H1 (cell line): ENCODE data around the gene PIAS2. TPM values are rescaled to one million over a fixed set of nuclear protein-coding genes. Genes with fewer than 3 reads are reported as not detected.
A peak's percentile ranks its signal among the peaks of the same experiment; 100 is the strongest.

Source experiments
- CTCF ChIA-PET: fragments of 300-600 bp; sonication (Branson Sonifier 250); formaldehyde crosslinking; loops from one replicate; lab custom pipeline; 2021; ENCODE audit not compliant: partially characterized antibody; lab: Charles Lee
- POLR2A ChIA-PET: fragments of 300-600 bp; sonication (Branson Sonifier 250); formaldehyde crosslinking; loops from one replicate; lab custom pipeline; 2021; ENCODE audit warnings: inconsistent platforms; ENCODE audit not compliant: partially characterized antibody; lab: Charles Lee
- DNase-seq, 2 experiments: peaks; one replicate each; pipeline versions ENCODE4 v3.0.0 to v3.0.0-alpha.2; 2010 to 2022; ENCODE audit warnings: low spot score in 2 of 2, low read depth in 1 of 2, mixed read lengths in 1 of 2
- FAIRE-seq: peaks from 2 replicates; lab custom pipeline; 2011; peaks lifted over from hg19 to GRCh38; lab: Jason Lieb, UNC
- H2AFZ ChIP-seq: 2 replicates; pipeline ENCODE4 v1.8.1; 2012; ENCODE audit warnings: low read length, inconsistent platforms
- H2AK5ac ChIP-seq: 2 replicates; pipeline ENCODE4 v1.6.1; 2013; ENCODE audit warnings: low read depth, low read length
- H2BK120ac ChIP-seq: replicated peaks from 2 replicates; pipeline ENCODE3; 2013; ENCODE audit warnings: low read depth, low read length, inconsistent platforms
- H2BK12ac ChIP-seq: 2 replicates; pipeline ENCODE4 v1.6.1; 2013; ENCODE audit warnings: low read depth, low read length
- H2BK15ac ChIP-seq: 2 replicates; pipeline ENCODE4 v1.6.1; 2013; ENCODE audit warnings: low read length
- H2BK20ac ChIP-seq: 2 replicates; pipeline ENCODE4 v1.6.1; 2013; ENCODE audit warnings: low read length
- H2BK5ac ChIP-seq: 2 replicates; pipeline ENCODE4 v1.6.1; 2013; ENCODE audit warnings: low read depth, low read length
- H3K14ac ChIP-seq: 2 replicates; pipeline ENCODE4 v1.6.1; 2013; ENCODE audit warnings: inconsistent platforms; ENCODE audit not compliant: insufficient read length
- H3K18ac ChIP-seq: 2 replicates; pipeline ENCODE4 v1.6.1; 2013; ENCODE audit warnings: low read length; ENCODE audit errors: extremely low read depth
- H3K23ac ChIP-seq: 2 replicates; pipeline ENCODE4 v1.6.1; 2013; ENCODE audit warnings: inconsistent platforms; ENCODE audit not compliant: insufficient read length
- H3K23me2 ChIP-seq: 2 replicates; pipeline ENCODE4 v1.6.1; 2013; ENCODE audit warnings: low read depth, low read length
- H3K27ac ChIP-seq: 2 replicates; pipeline ENCODE4 v1.6.1; 2011; ENCODE audit warnings: low read depth, low read length, inconsistent platforms
- H3K27me3 ChIP-seq, 4 experiments: replicated peaks in 1 of 4; 1 replicate in 1 of 4; 2 replicates in 3 of 4; pipeline versions ENCODE4 v1.6.1 to v1.8.1; 2011 to 2013; ENCODE audit warnings: low read length in 3 of 4, mild to moderate bottlenecking in 3 of 4, inconsistent platforms in 2 of 4, mixed read lengths in 2 of 4, moderate library complexity in 1 of 4; ENCODE audit not compliant: control insufficient read depth in 3 of 4, insufficient read depth in 3 of 4; ENCODE audit errors: extremely low read depth in 1 of 4
- H3K36me3 ChIP-seq, 4 experiments: 2 replicates each; pipeline versions ENCODE4 v1.6.1 to v1.8.1; 2011 to 2013; ENCODE audit warnings: mild to moderate bottlenecking in 4 of 4, low read length in 3 of 4, moderate library complexity in 2 of 4, control low read depth in 1 of 4, inconsistent platforms in 1 of 4; ENCODE audit not compliant: insufficient read depth in 4 of 4, control insufficient read depth in 2 of 4
- H3K4ac ChIP-seq: replicated peaks from 2 replicates; pipeline ENCODE3; 2013; ENCODE audit warnings: low read length, low read depth, mixed read lengths, inconsistent platforms; ENCODE audit not compliant: insufficient read length
- H3K4me1 ChIP-seq, 4 experiments: replicated peaks in 1 of 4; 1 replicate in 1 of 4; 2 replicates in 3 of 4; pipeline versions ENCODE4 v1.6.1 to v1.8.1; 2011 to 2013; ENCODE audit warnings: low read length in 3 of 4, inconsistent platforms in 2 of 4, mixed read lengths in 1 of 4; ENCODE audit not compliant: insufficient read depth in 4 of 4, control insufficient read depth in 3 of 4
- H3K4me2 ChIP-seq, 2 experiments: 2 replicates each; pipeline versions ENCODE4 v1.6.1 to v1.8.1; 2011 to 2013; ENCODE audit warnings: low read depth in 2 of 2, low read length in 2 of 2, control low read depth in 1 of 2, inconsistent platforms in 1 of 2, mild to moderate bottlenecking in 1 of 2; ENCODE audit not compliant: insufficient read depth in 1 of 2
- H3K4me3 ChIP-seq, 4 experiments: fragments of 200-600, 300-600 bp in 1 of 4; sonication (generic), shearing (Covaris generic), sonication (Bioruptor Twin) in 1 of 4; 2 replicates each; pipeline versions ENCODE4 v1.5.1 to v1.8.1; 2011 to 2016; ENCODE audit warnings: low read length in 4 of 4, low read depth in 3 of 4, control low read depth in 2 of 4, inconsistent platforms in 2 of 4, mild to moderate bottlenecking in 2 of 4, mixed read lengths in 1 of 4, moderate library complexity in 1 of 4; ENCODE audit not compliant: insufficient read depth in 2 of 4; ENCODE audit errors: extremely low read depth in 1 of 4
- H3K56ac ChIP-seq: replicated peaks from 2 replicates; pipeline ENCODE3; 2013; ENCODE audit warnings: low read depth, mild to moderate bottlenecking, mixed read lengths, low read length, inconsistent platforms; ENCODE audit not compliant: insufficient read length
- H3K79me1 ChIP-seq: 2 replicates; pipeline ENCODE4 v1.6.1; 2013; ENCODE audit warnings: low read depth, low read length, control low read depth
- H3K79me2 ChIP-seq, 2 experiments: 2 replicates each; pipeline versions ENCODE4 v1.6.1 to v1.8.1; 2012 to 2013; ENCODE audit warnings: low read length in 2 of 2, mild to moderate bottlenecking in 2 of 2, inconsistent platforms in 1 of 2; ENCODE audit not compliant: insufficient read depth in 2 of 2, control insufficient read depth in 1 of 2
- H3K9ac ChIP-seq, 4 experiments: replicated peaks in 1 of 4; 1 replicate in 1 of 4; 2 replicates in 3 of 4; pipeline versions ENCODE4 v1.6.1 to v1.8.1; 2011 to 2013; ENCODE audit warnings: low read depth in 3 of 4, low read length in 3 of 4, control low read depth in 2 of 4, mild to moderate bottlenecking in 2 of 4, moderate library complexity in 2 of 4, inconsistent platforms in 1 of 4; ENCODE audit errors: extremely low read depth in 1 of 4
- H3K9me3 ChIP-seq, 2 experiments: 2 replicates each; pipeline versions ENCODE4 v1.6.1 to v1.8.1; 2012 to 2013; ENCODE audit warnings: mild to moderate bottlenecking in 2 of 2, moderate library complexity in 2 of 2, control low read depth in 1 of 2, inconsistent platforms in 1 of 2, low read depth in 1 of 2, low read length in 1 of 2, mixed read lengths in 1 of 2; ENCODE audit not compliant: insufficient read depth in 2 of 2
- H4K20me1 ChIP-seq, 2 experiments: replicated peaks in 1 of 2; 2 replicates each; pipeline versions ENCODE3 to v1.8.1; 2011 to 2013; ENCODE audit warnings: inconsistent platforms in 2 of 2, low read length in 2 of 2, mild to moderate bottlenecking in 1 of 2; ENCODE audit not compliant: insufficient read depth in 2 of 2, control insufficient read depth in 1 of 2
- H4K5ac ChIP-seq: 2 replicates; pipeline ENCODE4 v1.6.1; 2013; ENCODE audit warnings: low read length, low read depth, mixed read lengths, inconsistent platforms; ENCODE audit not compliant: insufficient read length
- H4K8ac ChIP-seq: 2 replicates; pipeline ENCODE4 v1.8.0; 2013; ENCODE audit warnings: mild to moderate bottlenecking, moderate library complexity, low read length, inconsistent platforms; ENCODE audit not compliant: insufficient read depth; ENCODE audit errors: extremely low read depth
- H4K91ac ChIP-seq: replicated peaks from 2 replicates; pipeline ENCODE3; 2013; ENCODE audit warnings: low read length, mixed read lengths, inconsistent platforms; ENCODE audit not compliant: insufficient read length
- BCL11A ChIP-seq, 2 experiments: IDR thresholded peaks; one replicate each; pipeline ENCODE4 v1.6.1; 2011; ENCODE audit warnings: low read depth in 2 of 2, low read length in 2 of 2, mild to moderate bottlenecking in 2 of 2
- CHD2 ChIP-seq: IDR thresholded peaks from 2 replicates; pipeline ENCODE4 v1.6.1; 2012; ENCODE audit warnings: low read length, improper control_type of control experiment
- E2F6 ChIP-seq: IDR thresholded peaks from 2 replicates; pipeline ENCODE4 v1.6.1; 2012; ENCODE audit warnings: inconsistent platforms
- HDAC6 ChIP-seq: IDR thresholded peaks from one replicate; pipeline ENCODE4 v1.7.1; 2012; ENCODE audit warnings: low read depth, mild to moderate bottlenecking, inconsistent platforms, low read length, moderate library complexity
- JUN ChIP-seq: IDR thresholded peaks from 2 replicates; pipeline ENCODE4 v1.6.1; 2011; ENCODE audit warnings: low read depth, mild to moderate bottlenecking, improper control_type of control experiment, low read length
- NANOG ChIP-seq: IDR thresholded peaks from 2 replicates; pipeline ENCODE4 v1.6.1; 2011; ENCODE audit warnings: low read length, low read depth, mild to moderate bottlenecking, inconsistent platforms; ENCODE audit not compliant: insufficient read depth, poor library complexity, severe bottlenecking
- PHF8 ChIP-seq: fragments of 200-600 bp; sonication (generic); conservative IDR thresholded peaks from 2 replicates; pipeline ENCODE4 v1.7.1; 2012; ENCODE audit warnings: low read depth, mild to moderate bottlenecking, inconsistent platforms, low read length, moderate library complexity
- SIN3A ChIP-seq, 2 experiments: IDR thresholded peaks in 1 of 2; conservative IDR thresholded peaks in 1 of 2; 2 replicates each; pipeline ENCODE4 v1.6.1; 2011 to 2012; ENCODE audit warnings: low read length in 2 of 2, improper control_type of control experiment in 1 of 2, low read depth in 1 of 2, mild to moderate bottlenecking in 1 of 2
- WGBS, 2 experiments: shearing (Covaris generic) in 1 of 2; methylation state at CpG; one replicate each; pipeline versions ENCODE4 v1.1.6 to v1.1.7; 2013 to 2015; ENCODE audit warnings: low lambda C conversion rate in 2 of 2, mixed read lengths in 2 of 2, inconsistent platforms in 1 of 2, low coverage in 1 of 2, missing lambda C conversion rate in 1 of 2; ENCODE audit not compliant: insufficient replicate concordance in 2 of 2, insufficient coverage in 1 of 2, insufficient read length in 1 of 2; ENCODE audit errors: extremely low coverage in 1 of 2, missing lambda C conversion rate in 1 of 2; 5-methylcytosine and 5-hydroxymethylcytosine counted together
- polyA plus RNA-seq, 7 experiments: library from polyadenylated mRNA; depleted of rRNA in 3 of 7; stranded (reverse) in 5 of 7; unstranded in 2 of 7; fragments of >200 nt in 5 of 7; fragments of 200-250 nt in 2 of 7; gene quantifications; 1 replicate in 5 of 7; 2 replicates in 1 of 7; 4 replicates in 1 of 7; pipeline versions ENCODE4 v1.2.1 to v1.2.3, GENCODE V29; 2011 to 2013; ENCODE audit warnings: missing spikeins in 2 of 7, mixed read lengths in 2 of 7
- total RNA-seq: library from RNA; stranded (reverse); fragmentation: NEBNext Ultra II Directional; extraction: Animal tissue kit (Norgen Biotek cat#: 25700); gene quantifications from 2 replicates; pipeline ENCODE4 v1.2.1, GENCODE V29; 2021
- TF ChIP-seq, protein P1 (sequence below): IDR thresholded peaks from 2 replicates; pipeline ENCODE4 v1.6.1; 2012; ENCODE audit warnings: low read length, inconsistent platforms

Gene PIAS2
- total and polyA plus RNA-seq, 2 of the 8 experiments (the other 6 are each of a cell fraction or from before 2014, with no cell fraction given) = 20.1 to 53.9 TPM

DNA sequence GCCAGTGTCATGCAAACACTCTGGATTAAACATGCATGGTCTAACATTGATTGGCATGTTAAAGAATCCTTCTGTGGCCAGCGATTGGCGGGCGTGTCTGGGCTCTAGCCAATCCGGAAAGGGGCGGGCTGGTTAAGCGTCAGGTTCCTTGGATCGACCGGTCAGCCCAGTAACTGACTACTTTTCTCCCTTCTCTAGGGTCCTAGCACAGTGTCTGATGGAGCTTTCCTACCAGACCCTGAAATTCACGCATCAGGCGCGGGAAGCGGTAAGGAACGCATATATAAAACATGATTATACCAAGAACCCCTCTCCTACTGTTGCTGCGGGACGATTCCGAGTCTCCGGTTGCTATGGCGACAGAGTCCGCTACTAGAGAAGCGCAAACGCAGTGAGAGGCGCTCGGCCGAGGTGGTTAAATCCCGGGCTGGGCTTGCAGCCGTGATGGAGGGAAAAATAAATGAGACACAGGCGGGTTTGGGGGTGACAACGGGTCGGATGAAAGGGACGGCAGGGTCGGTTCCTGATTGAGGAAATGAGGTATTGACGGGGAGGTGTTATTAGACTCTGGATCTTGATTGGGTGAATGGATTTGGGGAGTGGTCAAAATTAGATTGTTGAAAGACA, 29.5 kb upstream of the PIAS2 start:
- 1% methylated on average over 32 of the region's 32 CpGs; no CpG with 5 or more reads in 1 of the 2 experiments for WGBS, 2 experiments
- Histone ChIP-seq H3K4me2 (peak overlapping the region; percentile 65 to 79), H4K91ac (no peak overlapping the region), H3K9ac (peak overlapping the region in 3 of 4 experiments; percentile 9 to 35 (median 28); a peak in 6 of 7 replicates), H3K27ac (0 out of 2 replicates have a peak overlapping the region, but pooled peaks have one; percentile 1), H2BK15ac (no peak overlapping the region), H3K9me3 (no peaks in the 10 kb centered on the region), H3K79me2 (no peaks in the 10 kb centered on the region), H3K27me3 (no peaks in the 10 kb centered on the region), H2AFZ (peak overlapping the region; percentile 79), H3K18ac (no peak overlapping the region), H2BK20ac (no peak overlapping the region), H3K23me2 (peaks cover 5% of the 10 kb centered on the region; the same call in 1 of the 2 replicates), H4K8ac (no peak overlapping the region), H2BK12ac (no peak overlapping the region), H3K56ac (no peak overlapping the region), H3K4me3 (peak overlapping the region; percentile 80 to 98 (median 93)), H2BK120ac (no peak overlapping the region), H3K36me3 (no peaks in the 10 kb centered on the region), H2BK5ac (no peak overlapping the region), H3K4ac (no peak overlapping the region), H3K4me1 (peaks cover 0 to 7% (median 0%) of the 10 kb centered on the region in 4 experiments; a peak in 2 of 7 replicates), H4K20me1 (no peaks in the 10 kb centered on the region), H3K23ac (no peak overlapping the region), H3K79me1 (no peaks in the 10 kb centered on the region), H3K14ac (no peak overlapping the region), H2AK5ac (no peak overlapping the region), H4K5ac (no peak overlapping the region)
- FAIRE-seq (peak; percentile 58), DNase-seq (peak; percentile 59 to 90)
- ChIA-PET POLR2A (interaction anchor here (1.3 kb wide), 1 partner anchor 31 kb away, joined by 4 read pairs; no protein-coding TSS in a partner anchor), CTCF (interaction anchor here (1.4 to 1.6 kb wide), 3 partner anchors 16 to 192 kb away, joined by 3 to 4 read pairs (median 4); no protein-coding TSS in a partner anchor)
- no peak for TF ChIP-seq E2F6
- TF ChIP-seq JUN = no peak
- TF ChIP-seq CHD2 = peak; percentile 89
- no peak for TF ChIP-seq NANOG
- TF ChIP-seq, protein P1, sequence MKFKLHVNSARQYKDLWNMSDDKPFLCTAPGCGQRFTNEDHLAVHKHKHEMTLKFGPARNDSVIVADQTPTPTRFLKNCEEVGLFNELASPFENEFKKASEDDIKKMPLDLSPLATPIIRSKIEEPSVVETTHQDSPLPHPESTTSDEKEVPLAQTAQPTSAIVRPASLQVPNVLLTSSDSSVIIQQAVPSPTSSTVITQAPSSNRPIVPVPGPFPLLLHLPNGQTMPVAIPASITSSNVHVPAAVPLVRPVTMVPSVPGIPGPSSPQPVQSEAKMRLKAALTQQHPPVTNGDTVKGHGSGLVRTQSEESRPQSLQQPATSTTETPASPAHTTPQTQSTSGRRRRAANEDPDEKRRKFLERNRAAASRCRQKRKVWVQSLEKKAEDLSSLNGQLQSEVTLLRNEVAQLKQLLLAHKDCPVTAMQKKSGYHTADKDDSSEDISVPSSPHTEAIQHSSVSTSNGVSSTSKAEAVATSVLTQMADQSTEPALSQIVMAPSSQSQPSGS = no peak; the same call in 1 of the 2 replicates
- TF ChIP-seq SIN3A (conservative IDR thresholded peaks at IDR 0.05 in 1 of 2, IDR thresholded peaks at IDR 0.05 in 1 of 2; ENCODE audit: low read depth in 1 of 2, low read length in 2 of 2) = peak in 1 of 2 experiments; percentile 98; a peak in 2 of 4 replicates
- no peak for TF ChIP-seq HDAC6
- TF ChIP-seq PHF8 = peak; percentile 42
- TF ChIP-seq BCL11A (IDR thresholded peaks at IDR 0.05; ENCODE audit: low read depth in 2 of 2, low read length in 2 of 2) = no peak
